Stimulated activated CD4-positive, alpha-beta T cell treated with anti-CD3 and anti-CD28 coated beads, TNF-alpha, amount 100 ng/mL, for 1 hour (primary cell): ENCODE results near the gene ABLIM2.

Source experiments
- DNase-seq, 3 donors: peaks; one replicate each; pipeline ENCODE4 v3.0.0-alpha.2; 2020; ENCODE audit warnings: low read depth in 3 of 3, low spot score in 1 of 3

ABLIM2 gene

DNA sequence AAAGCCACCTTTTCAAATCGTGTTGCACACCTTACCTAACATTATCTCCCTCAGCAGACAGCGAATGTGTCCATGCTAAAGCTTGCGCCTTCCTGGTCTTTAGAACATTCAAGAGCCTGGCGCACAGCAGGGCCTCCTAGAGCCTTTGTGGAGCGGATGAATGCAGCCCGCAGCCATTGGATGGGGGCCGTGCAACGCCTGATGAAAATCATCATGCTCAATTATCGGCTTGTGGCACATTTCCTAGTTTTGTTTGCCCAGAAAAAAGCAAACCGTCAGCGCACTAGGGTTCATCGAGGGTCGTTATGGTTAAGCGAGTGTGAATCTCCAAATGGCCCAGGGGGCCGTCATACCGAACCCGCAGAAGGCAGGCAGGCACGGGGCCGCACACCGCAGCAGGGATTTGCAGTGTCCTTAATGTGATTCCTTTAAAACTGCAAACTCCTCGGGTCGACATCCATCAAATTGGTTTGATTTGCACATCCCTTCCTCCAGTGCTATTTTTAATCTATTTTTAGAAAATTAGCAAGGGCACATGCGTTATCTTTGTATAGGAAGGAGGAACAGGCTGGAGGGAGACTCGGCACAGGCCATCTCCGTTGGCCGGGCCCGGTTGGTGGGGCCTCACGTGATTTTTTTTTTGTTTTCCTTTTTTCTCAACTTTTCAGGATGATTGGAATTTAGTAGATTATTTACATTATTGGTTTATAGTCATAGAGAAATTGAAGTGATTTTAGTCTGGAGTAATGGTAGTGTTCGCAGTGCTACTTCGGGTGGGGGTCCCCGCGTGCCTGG lies 53.1 kb downstream of the ABLIM2 start:
- no peak for DNase-seq

DNA sequence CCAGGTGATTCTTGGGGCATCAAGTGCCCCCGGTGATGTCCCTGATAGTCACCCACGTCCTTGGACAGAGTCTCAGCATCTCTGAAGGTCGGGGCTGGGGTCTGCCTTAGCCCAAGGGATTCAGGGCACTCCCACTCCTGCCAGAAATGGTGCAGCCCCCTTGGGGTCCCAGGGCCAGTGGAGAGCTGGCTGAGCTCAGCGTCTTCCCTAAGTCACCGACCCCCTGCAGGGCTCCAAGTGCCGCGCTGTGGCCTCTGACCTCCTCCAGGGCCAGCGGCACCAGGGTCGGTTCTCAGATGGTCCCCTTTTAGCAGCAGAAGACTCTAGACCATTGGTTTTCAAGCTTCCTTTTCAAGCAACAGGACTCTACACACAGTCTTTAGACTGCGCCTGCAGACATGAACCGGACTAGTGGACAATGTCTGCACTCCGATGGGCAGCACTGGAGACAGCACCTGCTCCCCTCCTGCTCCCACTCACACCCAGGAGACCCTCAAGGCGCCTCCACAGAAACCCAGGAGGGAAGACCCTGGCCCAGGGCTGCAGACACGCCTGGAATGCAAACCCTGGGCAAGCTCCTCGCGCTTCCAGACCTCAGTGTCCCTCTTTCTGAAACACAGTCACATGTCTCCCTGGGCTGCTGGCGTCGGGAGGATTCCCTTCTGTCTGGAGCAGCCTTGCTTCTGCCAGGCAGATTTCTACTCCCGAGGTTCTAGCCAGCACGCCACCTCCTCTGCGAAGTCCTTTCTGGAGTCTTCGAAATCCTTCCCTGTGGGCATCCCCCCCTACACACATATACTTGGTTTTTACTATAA lies 53.9 kb downstream of the ABLIM2 start:
- DNase-seq = no peak

DNA sequence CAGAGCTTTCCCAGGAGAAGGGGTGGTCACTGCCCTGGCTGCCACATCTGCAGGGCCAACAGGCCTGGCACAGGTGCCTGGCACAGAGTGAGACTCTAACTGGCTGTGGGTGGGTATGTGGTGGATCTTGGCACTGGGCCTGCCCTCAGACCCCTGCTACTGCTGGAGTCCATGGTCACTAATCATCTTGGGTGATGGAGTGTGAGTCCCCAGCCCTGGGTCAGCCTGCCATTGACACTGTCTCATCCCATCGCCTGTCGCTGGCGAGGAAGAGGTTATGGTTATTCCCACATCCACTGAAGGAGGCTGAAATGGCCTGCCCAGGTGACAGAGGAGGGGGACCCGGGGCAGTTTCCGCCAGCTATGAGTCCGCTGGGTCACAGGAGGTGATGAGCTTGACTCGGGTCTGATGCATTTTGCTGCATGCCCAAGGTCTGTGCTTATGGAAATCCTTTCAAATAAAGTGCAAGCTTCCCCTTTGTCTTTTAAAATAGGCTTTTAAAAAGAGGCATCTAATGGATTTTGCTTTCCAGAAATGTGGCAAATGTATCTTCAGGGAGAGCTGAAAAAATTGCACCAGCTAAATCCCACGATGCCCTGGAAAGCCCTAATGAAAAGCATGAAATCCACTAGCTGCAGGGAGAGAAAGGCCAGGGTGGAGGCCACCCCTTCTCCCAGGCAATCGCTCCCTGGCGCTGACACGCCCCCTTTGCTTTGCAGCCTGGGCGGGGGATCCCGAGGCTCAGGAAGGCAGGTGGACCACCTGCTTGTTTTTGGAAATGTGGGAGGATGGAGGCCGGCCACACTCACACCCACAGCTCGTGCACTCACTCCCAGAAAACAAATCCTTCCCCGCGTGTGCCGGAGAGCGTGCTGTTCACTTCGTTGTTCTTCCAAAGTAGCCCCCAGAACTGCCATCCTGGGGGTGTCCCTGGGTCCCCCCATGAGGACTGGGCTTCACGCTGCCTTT lies 54.9 kb downstream of the ABLIM2 start:
- no peak for DNase-seq

DNA sequence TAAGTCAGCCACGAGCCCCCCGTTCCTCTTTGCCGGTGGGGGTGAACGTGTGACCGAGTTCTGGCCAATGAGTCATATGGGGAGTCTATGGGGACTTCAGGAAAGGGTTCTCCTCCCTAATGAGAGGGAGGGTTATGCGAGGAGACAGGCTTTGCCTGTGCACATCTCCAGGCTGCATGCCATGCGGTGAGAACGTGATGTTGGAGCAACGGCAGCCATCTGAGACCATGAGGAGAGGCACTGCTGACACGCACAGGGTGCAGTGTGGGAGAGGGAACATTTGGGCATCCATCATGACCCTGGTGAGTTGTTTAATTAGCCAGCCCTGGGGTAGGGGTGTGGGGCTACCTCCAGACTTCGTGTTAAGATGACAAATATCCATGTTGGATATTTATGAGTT lies 55.8 kb downstream of the ABLIM2 start:
- no peak for DNase-seq

DNA sequence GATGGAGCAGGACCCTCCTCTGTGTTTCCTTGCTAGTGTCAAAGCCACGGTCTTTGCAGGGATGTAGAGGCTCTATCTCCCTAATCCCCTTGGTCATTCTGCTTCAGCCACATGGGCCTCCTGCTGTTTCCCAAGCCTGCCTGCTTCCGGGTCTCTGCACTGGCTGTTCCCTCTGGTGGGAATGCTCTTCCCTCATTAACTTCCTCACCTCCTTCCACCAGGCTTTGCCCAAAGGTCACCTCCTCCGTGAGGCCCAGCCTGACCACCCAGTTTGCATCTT lies 56.6 kb downstream of the ABLIM2 start:
- DNase-seq = no peak

DNA sequence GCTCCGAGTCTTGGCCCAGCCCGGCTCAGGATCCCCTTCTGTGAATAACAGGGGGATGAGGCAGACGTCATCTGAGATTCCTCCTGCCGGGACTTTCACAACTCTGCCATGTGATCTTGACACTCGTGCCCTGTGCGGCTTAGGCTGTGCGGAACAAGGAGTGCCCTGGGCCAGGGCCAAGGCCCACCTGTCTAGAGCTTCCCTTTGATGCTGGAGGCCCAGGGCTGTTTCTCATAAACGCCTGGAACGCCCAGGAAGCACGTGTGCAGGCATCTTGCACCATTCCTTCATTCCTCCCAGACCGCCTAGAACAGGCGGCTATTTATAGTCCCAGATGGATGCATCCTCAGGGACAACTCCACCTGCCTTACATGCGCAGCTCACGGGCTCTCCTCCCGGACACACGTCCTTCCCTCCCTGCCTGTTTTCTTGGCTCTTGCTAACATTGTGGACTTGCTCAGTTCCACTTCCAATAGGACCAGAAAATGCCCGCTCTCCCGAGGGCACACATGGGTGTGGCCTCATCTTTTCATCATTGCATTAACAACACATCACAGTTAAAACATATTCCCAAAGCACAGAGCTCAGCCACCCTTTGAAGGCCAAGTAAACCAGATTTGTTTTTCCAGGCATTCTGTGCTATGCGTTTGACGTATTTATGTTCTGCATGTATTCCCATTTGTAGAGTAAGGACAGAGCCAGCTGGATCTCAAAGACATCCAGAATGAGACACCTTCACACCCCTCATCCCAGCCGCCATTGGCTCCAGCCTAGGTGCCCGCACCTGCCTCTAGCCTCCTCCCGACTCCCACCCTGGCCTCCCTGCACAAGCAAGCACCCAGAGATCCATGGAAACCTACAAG lies 57.2 kb downstream of the ABLIM2 start:
- DNase-seq = no peak

DNA sequence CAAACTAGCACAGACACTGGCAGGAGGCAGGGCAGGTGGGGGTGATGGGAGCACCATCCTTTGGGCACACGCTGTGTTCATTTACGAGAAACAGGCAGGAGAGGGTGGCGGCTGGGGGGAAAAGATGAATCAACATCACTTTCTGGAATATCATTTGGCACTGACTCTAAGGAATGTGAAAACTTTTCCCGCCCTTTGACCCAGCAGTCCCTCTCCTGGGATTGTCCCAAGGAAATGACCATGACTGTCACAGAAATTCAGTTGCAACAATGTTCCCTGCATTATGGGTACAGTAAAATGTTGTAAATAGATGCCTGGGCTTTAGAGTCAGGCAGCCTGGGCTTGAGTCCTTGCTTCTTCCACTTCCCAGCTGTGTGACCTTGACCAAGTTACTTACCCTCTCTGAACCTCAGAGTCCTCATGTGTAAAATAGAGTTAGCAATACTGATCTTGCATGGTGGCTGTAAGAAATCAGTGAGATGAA lies 58.6 kb downstream of the ABLIM2 start:
- DNase-seq = no peak

DNA sequence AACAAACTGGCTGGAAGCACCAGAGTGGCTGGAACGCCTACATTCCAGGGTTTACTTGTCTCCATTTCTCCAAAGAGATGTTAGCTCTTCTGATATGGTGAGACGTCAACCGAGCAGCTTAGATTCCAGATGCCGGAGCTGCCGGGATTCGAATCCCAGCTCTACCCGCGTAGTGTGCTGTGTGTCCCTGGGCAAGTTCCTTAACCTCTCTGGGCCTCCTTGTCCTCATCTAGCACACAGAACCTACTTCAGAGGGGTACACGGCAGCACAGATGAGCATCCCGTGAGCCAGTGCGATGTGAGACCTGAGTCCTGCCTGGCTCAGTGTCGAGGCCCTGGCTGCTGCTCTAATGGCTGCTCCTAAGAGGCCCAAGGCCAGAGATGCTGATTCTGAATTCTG lies 60.1 kb downstream of the ABLIM2 start:
- DNase-seq = no peak

DNA sequence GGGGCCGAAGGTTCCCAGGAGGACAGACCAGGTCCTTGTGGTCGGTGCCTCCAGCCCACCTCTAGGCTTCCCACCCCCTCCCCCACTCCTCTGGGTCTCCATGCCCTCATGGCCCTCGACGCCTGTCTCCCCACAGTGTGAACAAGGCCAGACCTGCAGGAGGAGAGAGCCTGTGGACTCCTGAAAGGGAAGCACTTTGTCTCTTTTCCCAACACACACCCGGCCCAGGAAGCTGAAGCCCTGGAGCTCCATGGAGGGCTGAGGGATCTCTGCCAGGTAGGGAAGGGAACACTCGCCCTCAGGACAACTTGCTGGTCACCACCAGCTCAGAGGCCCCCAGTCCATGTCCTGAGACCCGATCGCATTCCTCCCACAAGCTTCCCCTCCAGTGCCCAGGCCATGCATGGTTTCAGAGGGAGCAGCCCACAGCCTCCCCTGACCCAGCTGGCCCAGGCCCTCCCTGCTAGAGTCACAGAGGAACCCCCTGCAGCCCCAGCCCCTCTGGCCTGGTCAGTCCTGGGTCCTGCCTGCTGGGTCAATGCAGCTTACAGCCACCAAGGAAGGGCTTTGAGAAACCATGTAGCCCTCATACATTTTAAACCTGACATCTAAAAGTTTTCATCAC lies 60.8 kb downstream of the ABLIM2 start:
- no peak for DNase-seq

DNA sequence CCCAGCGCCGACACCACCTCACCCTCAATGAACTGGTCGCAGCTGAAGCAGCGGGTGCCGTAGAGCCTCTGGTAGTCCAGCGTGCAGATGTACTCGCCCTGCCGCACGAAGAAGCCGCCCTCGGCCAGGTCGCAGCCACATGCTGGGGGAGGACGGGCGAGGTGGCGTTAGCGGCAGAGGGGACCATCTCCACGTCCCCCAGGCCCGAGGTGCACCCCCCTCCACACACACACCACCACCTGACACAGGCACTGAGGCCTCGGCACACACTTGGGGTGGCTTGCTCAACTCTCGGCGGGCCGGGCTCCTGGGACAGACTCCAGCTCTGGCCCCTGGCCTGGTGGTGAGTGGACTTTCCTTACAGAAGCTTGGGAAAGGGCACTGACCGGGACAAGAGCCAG lies 61.5 kb downstream of the ABLIM2 start:
- DNase-seq = no peak

DNA sequence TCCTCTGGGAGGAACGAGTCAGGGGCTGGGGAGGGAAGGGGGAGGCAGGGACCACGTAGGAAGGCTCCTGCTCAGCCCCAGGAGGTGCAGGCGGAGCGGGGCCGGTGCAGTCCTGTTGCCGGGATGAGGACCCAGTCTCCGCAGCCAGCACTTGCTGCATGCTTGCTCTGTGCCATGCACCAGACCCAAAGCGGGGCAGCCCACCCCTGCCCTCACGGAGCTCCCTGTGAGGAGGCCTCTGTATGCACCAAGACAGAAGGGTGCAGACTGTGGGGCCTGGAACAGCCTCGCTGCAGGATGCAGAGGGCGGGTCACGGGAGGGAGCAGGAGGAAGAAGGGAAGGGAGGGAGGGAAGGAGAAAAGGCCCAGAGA lies 61.9 kb downstream of the ABLIM2 start:
- no peak for DNase-seq

DNA sequence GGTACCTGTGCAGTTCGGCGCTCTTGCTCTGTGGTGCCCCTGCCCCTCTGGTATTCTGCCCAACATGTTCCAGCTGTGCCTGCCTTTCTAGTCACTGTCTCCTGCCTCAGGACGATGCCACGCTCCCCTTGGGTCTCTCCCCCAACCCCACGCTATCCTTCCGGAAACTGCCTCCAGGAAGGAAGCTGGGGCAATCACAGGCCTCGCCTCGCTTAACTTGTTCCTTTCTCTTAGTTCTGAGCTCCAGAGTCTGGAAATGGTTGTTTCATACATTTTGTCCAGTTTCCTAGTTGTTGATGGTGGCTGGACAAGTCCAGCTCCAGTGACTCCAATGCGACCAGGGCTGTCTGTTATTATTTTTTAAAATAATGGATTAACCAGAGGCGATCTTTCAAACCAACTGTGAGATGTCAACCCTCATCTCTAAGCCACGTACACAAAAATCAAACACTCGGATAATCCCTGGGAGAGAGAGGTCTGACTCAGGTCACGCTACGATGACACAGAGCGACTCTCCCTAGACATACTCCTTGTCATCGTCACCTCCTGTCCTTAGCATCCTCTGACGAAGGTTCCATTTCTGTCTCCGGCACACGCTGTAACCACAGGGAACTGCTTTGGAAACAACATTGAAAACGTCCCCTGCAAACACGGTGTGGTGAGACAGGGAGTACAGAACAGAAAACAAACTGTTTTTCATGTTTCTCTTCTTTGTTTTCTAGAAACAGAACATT lies 62.5 kb downstream of the ABLIM2 start:
- DNase-seq = no peak

DNA sequence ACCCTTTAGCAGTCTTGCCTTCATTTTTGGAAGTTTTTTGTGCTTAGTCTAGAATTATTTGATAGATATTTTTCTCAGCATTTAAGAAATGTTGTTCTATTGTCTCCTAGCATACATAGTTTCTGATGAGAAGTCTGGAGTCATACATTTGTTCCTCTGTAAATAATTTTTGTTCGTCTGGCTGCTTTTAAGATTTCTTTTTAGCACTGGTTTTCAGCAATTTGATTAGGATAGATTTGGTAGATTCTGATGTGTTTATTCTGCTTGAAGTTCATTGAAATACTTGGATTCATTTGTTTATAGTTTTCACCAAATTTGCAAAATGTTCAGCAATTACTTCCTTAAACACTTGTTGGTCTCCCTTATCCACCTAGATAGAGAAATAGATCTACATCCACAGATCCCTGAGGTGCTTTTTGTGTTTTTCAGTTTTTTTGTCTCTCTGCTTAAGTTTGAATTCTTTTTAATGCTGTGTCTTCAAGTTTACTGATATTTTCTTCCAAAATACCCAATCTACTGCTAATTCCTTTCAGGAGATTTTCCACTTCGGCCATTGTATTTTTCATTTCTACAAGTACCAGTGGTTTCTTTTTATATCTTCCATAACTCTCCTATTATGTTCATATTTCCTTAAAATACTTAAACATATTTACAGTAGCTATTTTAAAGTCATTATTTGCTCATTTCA lies 64.9 kb downstream of the ABLIM2 start:
- no peak for DNase-seq

DNA sequence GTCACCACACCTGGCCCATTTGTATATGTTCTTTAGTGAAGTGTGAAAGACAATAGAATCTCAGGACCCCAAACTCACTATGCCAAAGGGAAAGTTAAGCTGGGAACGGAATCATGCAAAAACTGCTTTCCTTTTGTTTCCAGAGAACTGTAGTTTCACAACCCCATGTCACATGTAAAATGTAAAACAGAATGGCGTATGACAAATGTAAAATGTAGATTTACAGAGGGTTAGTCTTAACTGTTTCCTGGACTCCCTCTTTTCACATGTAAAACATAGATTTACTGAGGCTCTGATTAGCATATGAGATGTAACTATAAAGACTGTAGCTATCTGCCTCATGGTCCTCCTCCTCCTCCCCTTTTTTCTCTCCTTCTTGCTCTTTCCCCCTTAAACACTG lies 66.3 kb downstream of the ABLIM2 start:
- no peak for DNase-seq

DNA sequence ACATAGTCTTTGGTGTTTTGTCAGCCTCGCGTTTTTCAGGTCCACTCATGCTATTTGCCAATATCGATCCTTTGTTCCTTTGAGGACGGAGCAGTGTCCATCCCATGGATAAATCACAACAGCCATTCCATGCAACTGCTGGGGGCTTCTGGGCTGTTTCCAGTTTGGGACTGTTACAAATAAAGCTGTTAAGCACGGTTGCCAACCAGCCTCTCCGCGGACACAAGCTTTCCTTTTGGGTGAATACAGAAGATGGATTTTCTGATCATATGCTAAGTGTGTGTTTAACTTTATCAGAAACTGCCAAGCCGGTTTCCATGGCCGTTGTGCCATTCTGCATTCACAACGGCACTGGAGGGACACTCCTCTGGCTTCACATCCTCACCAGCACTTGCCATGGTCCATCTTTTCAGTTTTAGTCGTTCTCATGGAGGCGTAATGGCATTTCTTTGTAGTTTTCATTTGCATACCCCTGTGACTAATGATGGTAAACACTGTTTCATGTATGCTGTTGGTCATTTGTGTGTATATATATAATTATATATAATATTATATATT lies 67.8 kb downstream of the ABLIM2 start:
- no peak for DNase-seq

DNA sequence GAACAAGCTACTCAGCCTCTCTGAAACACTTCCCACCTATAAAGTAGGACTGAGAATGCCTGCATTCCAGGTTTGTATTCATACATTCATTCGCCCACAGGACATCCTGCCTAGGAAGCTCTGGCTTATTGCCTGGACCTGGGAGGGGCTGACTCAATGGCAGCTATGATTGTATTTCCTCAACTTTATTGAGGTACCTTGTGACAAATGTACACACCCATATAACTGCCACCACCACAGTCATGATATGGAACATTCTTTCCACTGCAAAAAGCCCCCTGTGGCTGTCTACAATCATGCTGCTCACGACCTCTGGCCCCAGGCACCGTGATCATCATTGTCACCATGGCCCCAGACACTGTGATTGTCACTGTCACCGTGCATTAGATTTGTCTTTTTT lies 68.3 kb downstream of the ABLIM2 start:
- no peak for DNase-seq

DNA sequence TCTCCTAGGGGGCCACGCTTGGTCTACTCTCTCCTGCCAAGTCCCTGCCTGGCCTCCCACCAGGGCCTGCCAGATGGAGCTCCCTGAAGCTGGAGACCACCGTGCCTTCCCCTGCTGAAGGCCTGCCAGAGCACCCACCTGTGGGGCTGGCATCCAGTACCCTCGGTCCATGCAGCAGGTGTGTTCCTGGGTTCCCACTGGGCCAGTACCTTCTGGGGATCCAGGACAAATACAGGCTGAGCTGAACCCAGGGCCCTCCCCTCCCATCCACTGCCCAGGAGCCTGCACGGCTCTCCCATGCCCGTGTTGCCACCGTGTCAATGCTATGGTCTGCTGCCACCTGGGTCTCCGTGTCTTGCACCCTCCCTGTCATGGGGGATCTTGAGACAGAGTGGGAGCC lies 68.8 kb downstream of the ABLIM2 start:
- DNase-seq = no peak

DNA sequence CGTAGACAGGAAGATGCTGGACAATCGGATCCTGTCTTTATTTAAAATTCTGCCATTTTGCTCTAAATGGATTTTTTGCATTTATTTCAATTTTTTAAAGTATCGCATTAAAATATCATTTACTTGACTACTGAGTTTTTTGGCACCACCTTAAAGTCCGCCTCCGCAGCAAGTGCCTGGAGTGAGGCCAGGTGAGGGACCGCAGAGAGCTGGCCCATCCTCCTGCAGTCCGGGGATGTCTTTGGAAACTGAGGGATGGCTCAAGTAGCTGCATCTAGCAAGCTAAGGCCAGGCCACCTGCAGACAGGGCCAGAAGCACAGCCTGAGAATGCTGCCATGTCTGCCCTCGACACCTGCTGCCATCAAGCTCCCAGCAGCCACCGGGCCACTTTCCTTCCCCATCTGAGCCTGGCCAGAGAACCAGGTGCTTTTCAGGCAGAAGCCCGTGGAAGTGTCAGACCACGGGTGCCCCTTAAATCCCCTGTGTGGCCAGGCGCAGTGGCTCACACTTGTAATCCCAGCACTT lies 69.6 kb downstream of the ABLIM2 start:
- no peak for DNase-seq
